H9 (cell line): ENCODE measurements around the gene RPA4. TPM values are rescaled to one million over a fixed set of nuclear protein-coding genes. Genes with fewer than 3 reads are reported as not detected.
"Not testable (repeated sequence)": the region's sequence is repeated elsewhere in the genome, so short reads cannot be mapped to it uniquely, and the experiment has no call there.

ENCODE experiments used
- DNase-seq: peaks from one replicate; pipeline ENCODE4 v3.0.0-alpha.2; 2017
- H2AFZ ChIP-seq: one replicate; pipeline ENCODE4 v1.6.1; 2013; ENCODE audit warnings: mild to moderate bottlenecking, low read length, control low read depth, moderate library complexity
- H2AK5ac ChIP-seq: 2 replicates; pipeline ENCODE4 v1.6.1; 2013; ENCODE audit warnings: low read length, control low read depth, mixed read lengths; ENCODE audit not compliant: insufficient read length
- H2BK120ac ChIP-seq: one replicate; pipeline ENCODE4 v1.6.1; 2013; ENCODE audit warnings: low read depth, mild to moderate bottlenecking, low read length, control low read depth, inconsistent platforms; ENCODE audit not compliant: poor library complexity, severe bottlenecking
- H2BK12ac ChIP-seq: 2 replicates; pipeline ENCODE4 v1.6.1; 2013; ENCODE audit warnings: low read length, control low read depth, mixed read lengths, low read depth; ENCODE audit not compliant: insufficient read length
- H2BK15ac ChIP-seq: 2 replicates; pipeline ENCODE4 v1.6.1; 2013; ENCODE audit warnings: low read depth, low read length, control low read depth
- H2BK20ac ChIP-seq: one replicate; pipeline ENCODE4 v1.6.1; 2013; ENCODE audit warnings: low read depth, mild to moderate bottlenecking, low read length, control low read depth, inconsistent platforms; ENCODE audit not compliant: poor library complexity, severe bottlenecking
- H2BK5ac ChIP-seq: 2 replicates; pipeline ENCODE4 v1.6.1; 2013; ENCODE audit warnings: low read length, control low read depth, mixed read lengths; ENCODE audit not compliant: insufficient read length
- H3K14ac ChIP-seq: 2 replicates; pipeline ENCODE4 v1.6.1; 2013; ENCODE audit warnings: low read length, control low read depth; ENCODE audit not compliant: insufficient read depth
- H3K18ac ChIP-seq: 2 replicates; pipeline ENCODE4 v1.6.1; 2013; ENCODE audit warnings: low read depth, mild to moderate bottlenecking, mixed read lengths, low read length, control low read depth; ENCODE audit not compliant: insufficient read length
- H3K23ac ChIP-seq: 2 replicates; pipeline ENCODE4 v1.6.1; 2013; ENCODE audit warnings: low read length, control low read depth, mixed read lengths, low read depth; ENCODE audit not compliant: insufficient read length
- H3K23me2 ChIP-seq: 2 replicates; pipeline ENCODE4 v1.6.1; 2013; ENCODE audit warnings: low read depth, mild to moderate bottlenecking, mixed read lengths, low read length, control low read depth; ENCODE audit not compliant: insufficient read length, poor library complexity, severe bottlenecking
- H3K27ac ChIP-seq: 2 replicates; pipeline ENCODE4 v1.5.1; 2013; ENCODE audit warnings: low read length, control low read depth, mixed read lengths, low read depth; ENCODE audit not compliant: insufficient read length
- H3K27me3 ChIP-seq: 2 replicates; pipeline ENCODE4 v1.6.1; 2013; ENCODE audit warnings: low read length, control low read depth, inconsistent platforms; ENCODE audit not compliant: insufficient read depth
- H3K4ac ChIP-seq: 2 replicates; pipeline ENCODE4 v1.6.1; 2013; ENCODE audit warnings: low read depth, mild to moderate bottlenecking, control low read depth, inconsistent platforms, low read length, moderate library complexity
- H3K4me1 ChIP-seq: 2 replicates; pipeline ENCODE4 v1.6.1; 2013; ENCODE audit warnings: low read length, control low read depth, inconsistent platforms; ENCODE audit not compliant: insufficient read depth
- H3K4me2 ChIP-seq: 2 replicates; pipeline ENCODE4 v1.6.1; 2013; ENCODE audit warnings: low read length, control low read depth, mixed read lengths; ENCODE audit not compliant: insufficient read length, insufficient read depth
- H3K56ac ChIP-seq: 2 replicates; pipeline ENCODE4 v1.6.1; 2013; ENCODE audit warnings: low read depth, mild to moderate bottlenecking, mixed read lengths, low read length, control low read depth; ENCODE audit not compliant: insufficient read length
- H3K79me1 ChIP-seq: 2 replicates; pipeline ENCODE4 v1.6.1; 2013; ENCODE audit warnings: low read depth, mild to moderate bottlenecking, moderate library complexity, low read length, control low read depth, inconsistent platforms; ENCODE audit not compliant: insufficient read depth, poor library complexity, severe bottlenecking
- H3K79me2 ChIP-seq: 2 replicates; pipeline ENCODE4 v1.6.1; 2013; ENCODE audit warnings: low read length, control low read depth, inconsistent platforms; ENCODE audit not compliant: insufficient read depth
- H3K9ac ChIP-seq: 2 replicates; pipeline ENCODE4 v1.6.1; 2013; ENCODE audit warnings: low read length, control low read depth, mixed read lengths; ENCODE audit not compliant: insufficient read length; ENCODE audit errors: extremely low read depth
- H3K9me3 ChIP-seq: one replicate; pipeline ENCODE4 v1.6.1; 2013; ENCODE audit warnings: low read depth, low read length, inconsistent platforms; ENCODE audit not compliant: control insufficient read depth
- H3T11ph ChIP-seq: one replicate; pipeline ENCODE4 v1.6.1; 2013; ENCODE audit warnings: mild to moderate bottlenecking, low read length, control low read depth, inconsistent platforms
- H4K20me1 ChIP-seq: one replicate; pipeline ENCODE4 v1.6.1; 2013; ENCODE audit not compliant: control insufficient read depth, insufficient read length, insufficient read depth
- H4K5ac ChIP-seq: 2 replicates; pipeline ENCODE4 v1.6.1; 2013; ENCODE audit warnings: low read depth, mild to moderate bottlenecking, mixed read lengths, low read length, control low read depth; ENCODE audit not compliant: insufficient read length
- H4K8ac ChIP-seq: replicated peaks from 2 replicates; pipeline ENCODE4 v1.6.1; 2013; ENCODE audit warnings: low read length, control low read depth, mixed read lengths, low read depth; ENCODE audit not compliant: insufficient read length
- H4K91ac ChIP-seq: 2 replicates; pipeline ENCODE4 v1.6.1; 2013; ENCODE audit warnings: low read depth, mild to moderate bottlenecking, moderate library complexity, mixed read lengths, low read length, control low read depth; ENCODE audit not compliant: insufficient read length
- H3K27ac Mint-ChIP-seq, 3 experiments: 2 replicates in 2 of 3; 3 replicates in 1 of 3; pipeline ENCODE4 v1.8.0; 2020 to 2021; ENCODE audit warnings: mixed read lengths in 3 of 3, mild to moderate bottlenecking in 1 of 3, moderate library complexity in 1 of 3
- H3K27me3 Mint-ChIP-seq: 2 replicates; pipeline ENCODE4 v1.8.0; 2021; ENCODE audit warnings: low read depth, mild to moderate bottlenecking, moderate library complexity, mixed read lengths
- H3K36me3 Mint-ChIP-seq, 3 experiments: 2 replicates in 2 of 3; 3 replicates in 1 of 3; pipeline ENCODE4 v1.8.0; 2020 to 2021; ENCODE audit warnings: low read depth in 3 of 3, mixed read lengths in 3 of 3; ENCODE audit not compliant: insufficient read depth in 1 of 3
- H3K4me1 Mint-ChIP-seq, 2 experiments: 2 replicates each; pipeline ENCODE4 v1.8.0; 2020; ENCODE audit warnings: mixed read lengths in 2 of 2
- H3K4me3 Mint-ChIP-seq, 2 experiments: 2 replicates in 1 of 2; 3 replicates in 1 of 2; pipeline ENCODE4 v1.8.0; 2020 to 2021; ENCODE audit warnings: mild to moderate bottlenecking in 2 of 2, mixed read lengths in 2 of 2, moderate library complexity in 1 of 2
- H3K9me3 Mint-ChIP-seq, 2 experiments: 2 replicates in 1 of 2; 3 replicates in 1 of 2; pipeline ENCODE4 v1.8.0; 2020; ENCODE audit warnings: mild to moderate bottlenecking in 2 of 2, mixed read lengths in 2 of 2, moderate library complexity in 1 of 2
- CTCF ChIP-seq: fragments of 200-600 bp; sonication (generic); conservative IDR thresholded peaks from 3 replicates; pipeline ENCODE4 v1.8.0; 2021; ENCODE audit warnings: antibody characterized with exemption, mild to moderate bottlenecking
- WGBS: extraction: QIAGEN DNeasy Blood & Tissue Kit; methylation state at CpG from one replicate; pipeline ENCODE4 v1.1.7; 2013; ENCODE audit warnings: missing lambda C conversion rate, low lambda C conversion rate, mixed read lengths; ENCODE audit not compliant: insufficient read length; ENCODE audit errors: extremely low coverage; 5-methylcytosine and 5-hydroxymethylcytosine counted together
- total RNA-seq: library from RNA; stranded (reverse); gene quantifications from 2 replicates; pipeline ENCODE4 v1.2.1, GENCODE V29; 2021

Gene RPA4
- total RNA-seq, 1 experiment from 2014 or later, result 1.0 TPM

GRCh38 chrX:96841325-96841724, 42.4 kb upstream of the RPA4 start:
- no peak overlapping the region for H3K9ac ChIP-seq
- H2BK20ac ChIP-seq, result no peak overlapping the region
- H3K56ac ChIP-seq, result no peak overlapping the region
- no peak overlapping the region for H2BK12ac ChIP-seq
- no peak overlapping the region for H3K4me2 ChIP-seq
- Mint-ChIP-seq H3K36me3 (no peaks in the 10 kb centered on the region), H3K4me1 (peaks cover 48 to 52% of the 10 kb centered on the region in 2 experiments), H3K27ac (peak overlapping the region; percentile 54 to 82 (median 81); a peak in 6 of 7 replicates), H3K4me3 (no peak overlapping the region), H3K27me3 (no peaks in the 10 kb centered on the region), H3K9me3 (no peaks in the 10 kb centered on the region)
- no peaks in the 10 kb centered on the region for H3K9me3 ChIP-seq
- no peak overlapping the region for H2BK15ac ChIP-seq
- no peak overlapping the region for H3T11ph ChIP-seq
- no peaks in the 10 kb centered on the region for H3K79me1 ChIP-seq
- no peak overlapping the region for H4K91ac ChIP-seq
- H2BK5ac ChIP-seq, result no peak overlapping the region
- no peak overlapping the region for H2AFZ ChIP-seq
- no peaks in the 10 kb centered on the region for H3K79me2 ChIP-seq
- no peaks in the 10 kb centered on the region for H3K27me3 ChIP-seq
- H4K5ac ChIP-seq, result no peak overlapping the region
- H3K14ac ChIP-seq, result no peak overlapping the region
- H3K27ac ChIP-seq, result peak overlapping the region; percentile 83
- TF ChIP-seq CTCF, result no peak
- no CpG with 5 or more reads among the region's 1 CpG for WGBS
- H2AK5ac ChIP-seq, result no peak overlapping the region
- DNase-seq, result no peak
- H4K8ac ChIP-seq, result no peak overlapping the region
- no peak overlapping the region for H2BK120ac ChIP-seq
- H3K4me1 ChIP-seq, result no peaks in the 10 kb centered on the region
- no peak overlapping the region for H3K18ac ChIP-seq
- H4K20me1 ChIP-seq, result no peaks in the 10 kb centered on the region
- no peaks in the 10 kb centered on the region for H3K23me2 ChIP-seq
- no peak overlapping the region for H3K4ac ChIP-seq
- H3K23ac ChIP-seq, result no peak overlapping the region

- not testable (repeated sequence) for H2BK12ac ChIP-seq, H4K8ac ChIP-seq, H2BK20ac ChIP-seq, H3K79me1 ChIP-seq, H3K14ac ChIP-seq, H2AFZ ChIP-seq, H3K79me2 ChIP-seq, H3K18ac ChIP-seq, H3K4me1 ChIP-seq, H3K4me3 Mint-ChIP-seq, H3K27me3 ChIP-seq, H3K23ac ChIP-seq, H3K9me3 Mint-ChIP-seq, H3K23me2 ChIP-seq, H2BK15ac ChIP-seq, H3K27me3 Mint-ChIP-seq, H3K4ac ChIP-seq, H3K4me2 ChIP-seq, H2BK120ac ChIP-seq, H4K5ac ChIP-seq, H3K36me3 Mint-ChIP-seq, H3K56ac ChIP-seq, H2BK5ac ChIP-seq, H3K9me3 ChIP-seq, H4K20me1 ChIP-seq, H3T11ph ChIP-seq, H3K9ac ChIP-seq, H4K91ac ChIP-seq, H2AK5ac ChIP-seq
- no CpG with 5 or more reads among the region's 3 CpGs for WGBS
- H3K4me1 Mint-ChIP-seq, result peaks cover 50 to 54% of the 10 kb centered on the region in 2 experiments
- peak overlapping the region; percentile 83 for H3K27ac ChIP-seq
- peak overlapping the region; percentile 54 to 82 (median 81); a peak in 6 of 7 replicates for H3K27ac Mint-ChIP-seq
- peak; percentile 36 for DNase-seq
Observed at GRCh38 chrX:96841866-96842265, 41.8 kb upstream of the RPA4 start.
